Kidney capillary endothelial cell (primary cell): ENCODE measurements around the gene DDX28.
"Not testable (repeated sequence)": the region's sequence is repeated elsewhere in the genome, so short reads cannot be mapped to it uniquely, and the experiment has no call there.

ENCODE experiments used
- DNase-seq: peaks from one replicate; pipeline ENCODE4 v3.0.0-alpha.2; 2018; ENCODE audit warnings: low spot score

DDX28 gene

GRCh38 chr16:68037841-68038597 is 15.0 kb upstream of the DDX28 start:
- no peak for DNase-seq

- DNase-seq = no peak
These were observed 12.2 kb upstream of the DDX28 start for GRCh38 chr16:68035227-68035626.

- no peak for DNase-seq
These were observed 10.1 kb upstream of the DDX28 start for GRCh38 chr16:68033101-68033500.

- no peak for DNase-seq
These were observed 8.9 kb upstream of the DDX28 start for GRCh38 chr16:68031951-68032350.

GRCh38 chr16:68030108-68030507 is 7.1 kb upstream of the DDX28 start:
- not testable (repeated sequence) for DNase-seq

- DNase-seq = no peak
These were observed 6.0 kb upstream of the DDX28 start for GRCh38 chr16:68028996-68029395.

- no peak for DNase-seq
These were observed 729 bp downstream of the DDX28 start for GRCh38 chr16:68022278-68022727.

GRCh38 chr16:68021490-68021889 is 1.5 kb downstream of the DDX28 start:
- DNase-seq = no peak

- no peak for DNase-seq
These were observed 3.8 kb downstream of the DDX28 start for GRCh38 chr16:68019167-68019680.

GRCh38 chr16:68015681-68016080 is 7.4 kb downstream of the DDX28 start, which contains the start of gene DPEP2NB:
Gene DPEP2NB (minus strand): TSS chr16:68015911. CDS start chr16:68015770, 141 bp downstream.
- no peak for DNase-seq

- DNase-seq = peak; percentile 53
These were observed 9.6 kb downstream of the DDX28 start for GRCh38 chr16:68013440-68013839.

GRCh38 chr16:68009872-68010271 is 13.2 kb downstream of the DDX28 start:
- not testable (repeated sequence) for DNase-seq

GRCh38 chr16:68009157-68009735 is 13.8 kb downstream of the DDX28 start:
- DNase-seq = no peak

- no peak for DNase-seq
These were observed 17.2 kb downstream of the DDX28 start for GRCh38 chr16:68005786-68006286.

- DNase-seq = no peak
These were observed 17.8 kb downstream of the DDX28 start for GRCh38 chr16:68005211-68005610.

GRCh38 chr16:68003031-68003430 is 20.0 kb downstream of the DDX28 start:
- no peak for DNase-seq

GRCh38 chr16:68000450-68000849 is 22.6 kb downstream of the DDX28 start:
- no peak for DNase-seq

- no peak for DNase-seq
These were observed 23.0 kb downstream of the DDX28 start for GRCh38 chr16:67999985-68000384.

- not testable (repeated sequence) for DNase-seq
These were observed 24.0 kb downstream of the DDX28 start, which contains the start of gene DPEP2 for GRCh38 chr16:67998779-67999688. Gene DPEP2 (minus strand): TSS chr16:67999484. CDS start chr16:67993212, 6,272 bp downstream.

GRCh38 chr16:67998231-67998778 is 24.7 kb downstream of the DDX28 start:
- not testable (repeated sequence) for DNase-seq

- DNase-seq = no peak
These were observed 26.4 kb downstream of the DDX28 start for GRCh38 chr16:67996666-67997065.

GRCh38 chr16:67995423-67995822 is 27.6 kb downstream of the DDX28 start:
- no peak for DNase-seq
